ENCODE results near the gene TMEM115.

Gene TMEM115

GRCh38 chr3:50353245-50354004 is 5.9 kb downstream of the TMEM115 start:
- no peak for ATAC-seq
- no peak for TF ChIP-seq SNAI2 (CRISPR knock-in tag; IDR thresholded peaks at IDR 0.05)
- TF ChIP-seq OSR1 (CRISPR knock-in tag; IDR thresholded peaks at IDR 0.05), result no peak
- no peak for TF ChIP-seq ZFP30 (CRISPR knock-in tag; IDR thresholded peaks at IDR 0.05)
- TF ChIP-seq, protein P1, sequence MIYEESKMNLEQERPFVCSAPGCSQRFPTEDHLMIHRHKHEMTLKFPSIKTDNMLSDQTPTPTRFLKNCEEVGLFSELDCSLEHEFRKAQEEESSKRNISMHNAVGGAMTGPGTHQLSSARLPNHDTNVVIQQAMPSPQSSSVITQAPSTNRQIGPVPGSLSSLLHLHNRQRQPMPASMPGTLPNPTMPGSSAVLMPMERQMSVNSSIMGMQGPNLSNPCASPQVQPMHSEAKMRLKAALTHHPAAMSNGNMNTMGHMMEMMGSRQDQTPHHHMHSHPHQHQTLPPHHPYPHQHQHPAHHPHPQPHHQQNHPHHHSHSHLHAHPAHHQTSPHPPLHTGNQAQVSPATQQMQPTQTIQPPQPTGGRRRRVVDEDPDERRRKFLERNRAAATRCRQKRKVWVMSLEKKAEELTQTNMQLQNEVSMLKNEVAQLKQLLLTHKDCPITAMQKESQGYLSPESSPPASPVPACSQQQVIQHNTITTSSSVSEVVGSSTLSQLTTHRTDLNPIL (CRISPR knock-in tag; IDR thresholded peaks at IDR 0.05; ENCODE audit: low read depth), result no peak
- no peak for TF ChIP-seq ZNF8 (CRISPR knock-in tag; IDR thresholded peaks at IDR 0.05)
- TF ChIP-seq ZNF70 (CRISPR knock-in tag; IDR thresholded peaks at IDR 0.05), result no peak
- no peak for TF ChIP-seq ARNTL (CRISPR knock-in tag; IDR thresholded peaks at IDR 0.05; ENCODE audit: borderline replicate concordance, low read depth)
- TF ChIP-seq POU6F1 (CRISPR knock-in tag; IDR thresholded peaks at IDR 0.05; ENCODE audit: borderline replicate concordance, low read depth), result no peak
- no peak for TF ChIP-seq ESRRG (CRISPR knock-in tag; IDR thresholded peaks at IDR 0.05)
- TF ChIP-seq ZC3H10 (CRISPR knock-in tag; IDR thresholded peaks at IDR 0.05), result no peak
- no peak for TF ChIP-seq TSHZ2 (CRISPR knock-in tag; IDR thresholded peaks at IDR 0.05)
- no peak for TF ChIP-seq GLIS3 (CRISPR knock-in tag; IDR thresholded peaks at IDR 0.05)

DNA sequence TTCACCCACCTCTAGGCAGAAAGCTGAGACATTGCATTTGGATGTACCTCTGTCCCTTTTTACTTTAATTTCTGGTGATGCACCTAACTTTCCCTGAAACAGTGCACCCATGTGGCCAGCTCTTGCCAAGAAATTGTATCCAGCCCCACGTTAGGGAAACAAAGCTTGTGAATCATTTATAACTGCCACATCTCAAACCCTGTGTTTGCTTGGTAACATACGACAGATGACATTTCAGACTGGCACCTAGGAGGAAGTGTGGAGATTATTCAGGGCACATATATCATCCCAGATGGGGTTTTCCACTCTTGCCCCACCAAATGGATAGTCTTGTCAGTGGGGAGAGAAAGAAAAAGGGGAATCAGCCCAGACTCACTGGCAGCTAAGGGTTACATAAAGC is 6.5 kb downstream of the TMEM115 start:
- TF ChIP-seq TSHZ2 (CRISPR knock-in tag; IDR thresholded peaks at IDR 0.05), result no peak
- no peak for TF ChIP-seq PPARA (CRISPR knock-in tag; IDR thresholded peaks at IDR 0.05; ENCODE audit: borderline replicate concordance)
- TF ChIP-seq RARB (CRISPR knock-in tag; IDR thresholded peaks at IDR 0.05), result no peak
- no peak for TF ChIP-seq GLIS3 (CRISPR knock-in tag; IDR thresholded peaks at IDR 0.05)
- TF ChIP-seq POU6F1 (CRISPR knock-in tag; IDR thresholded peaks at IDR 0.05; ENCODE audit: borderline replicate concordance, low read depth), result no peak
- no peak for TF ChIP-seq ZNF8 (CRISPR knock-in tag; IDR thresholded peaks at IDR 0.05)
- no peak for TF ChIP-seq ZFP3 (CRISPR knock-in tag; IDR thresholded peaks at IDR 0.05)
- TF ChIP-seq ZNF565 (CRISPR knock-in tag; conservative IDR thresholded peaks at IDR 0.05; ENCODE audit: low read depth), result no peak
- TF ChIP-seq BACH2 (CRISPR knock-in tag; IDR thresholded peaks at IDR 0.05; ENCODE audit: borderline replicate concordance), result no peak
- TF ChIP-seq TCF4 (CRISPR knock-in tag; IDR thresholded peaks at IDR 0.05; ENCODE audit: borderline replicate concordance), result no peak
- no peak for TF ChIP-seq ESRRG (CRISPR knock-in tag; IDR thresholded peaks at IDR 0.05)
- no peak for TF ChIP-seq CSDC2 (CRISPR knock-in tag; IDR thresholded peaks at IDR 0.05)
- TF ChIP-seq SNAI2 (CRISPR knock-in tag; IDR thresholded peaks at IDR 0.05), result no peak
- TF ChIP-seq, protein P1 (CRISPR knock-in tag; IDR thresholded peaks at IDR 0.05; ENCODE audit: low read depth), result no peak
- no peak for TF ChIP-seq ARNTL (CRISPR knock-in tag; IDR thresholded peaks at IDR 0.05; ENCODE audit: borderline replicate concordance, low read depth)
- no peak for TF ChIP-seq OSR1 (CRISPR knock-in tag; IDR thresholded peaks at IDR 0.05)
- no peak for TF ChIP-seq ZFP30 (CRISPR knock-in tag; IDR thresholded peaks at IDR 0.05)
- no peak for ATAC-seq

Measured in SK-N-SH treated with all-trans-retinoic acid at 6 μM for 48 hours (cell line).